ENCODE data around the gene LCOR. TPM values are rescaled to one million over a fixed set of nuclear protein-coding genes. Genes with fewer than 3 reads are reported as not detected.
A peak's percentile ranks its signal among the peaks of the same experiment; 100 is the strongest.

LCOR gene
- total and polyA plus RNA-seq, 2 of the 13 experiments (the other 11 are each of a cell fraction or from before 2014, with no cell fraction given) = 12.4 to 23.7 TPM

GRCh38 chr10:97003804-97004201 is 171.7 kb downstream of the LCOR start:
- H3K36me3 ChIP-seq (replicated peaks in 1 of 2; ENCODE audit: control insufficient read depth in 1 of 2, insufficient read depth in 2 of 2, low read length in 2 of 2) = no peaks in the 10 kb centered on the region
- ATAC-seq (no peak), DNase-seq (ENCODE audit: low spot score) (no peak), FAIRE-seq (no peak)
- intact Hi-C loops (cut with micrococcal nuclease; ENCODE audit: unreplicated experiment) = no loop called here
- in situ Hi-C loops (cut with HindIII; ENCODE audit: extremely low pct_ligation_motif_present, low pct_unique_long_range_greater_than_20kb) = no loop called here
- H2AFZ ChIP-seq (ENCODE audit: low read length) = no peak overlapping the region
- ChIA-PET CTCF (ENCODE audit: low intra/inter-chr PET ratio, low total read pairs) (no interaction called here), POLR2A (interaction anchor here (0.8 to 2.2 kb wide), 3 partner anchors 20 to 25 kb away, joined by 3 to 6 read pairs (median 3); no protein-coding TSS in a partner anchor)
- no peak overlapping the region for H3K4me3 ChIP-seq (replicated peaks in 1 of 3; ENCODE audit: insufficient read depth in 1 of 3, low read depth in 2 of 3, low read length in 3 of 3)
- no peaks in the 10 kb centered on the region; a peak in 1 of 5 replicates for H3K27me3 ChIP-seq (ENCODE audit: control insufficient read depth in 1 of 2, insufficient read depth in 2 of 2, low read length in 2 of 2)
- BruUV-seq (replicated peaks) = no TSS peak
- H3K4me2 ChIP-seq (ENCODE audit: low read depth, low read length) = no peak overlapping the region
- H3K9ac ChIP-seq (ENCODE audit: insufficient read depth, low read depth, low read length) = no peak overlapping the region
- no peaks in the 10 kb centered on the region for H4K20me1 ChIP-seq (ENCODE audit: insufficient read depth, low read length)
- H3K9me3 ChIP-seq (ENCODE audit: low read length) = peaks cover 12% of the 10 kb centered on the region
- no peak overlapping the region for H3K27ac ChIP-seq (ENCODE audit: extremely low read length, insufficient read depth, low read length)
- H3K4me1 ChIP-seq (ENCODE audit: insufficient read depth, low read length) = peaks cover 42% of the 10 kb centered on the region
- TF ChIP-seq ZNF713 (CRISPR knock-in tag; IDR thresholded peaks at IDR 0.05) = no peak
- TF ChIP-seq CSRNP2 (CRISPR knock-in tag; conservative IDR thresholded peaks at IDR 0.05; ENCODE audit: low read depth) = no peak
- TF ChIP-seq ZBTB33 (CRISPR knock-in tag; IDR thresholded peaks at IDR 0.05) = peak; percentile 78; the same call in 1 of the 2 replicates
- no peak for TF ChIP-seq ARNT (IDR thresholded peaks at IDR 0.05)
- 20% methylated on average over 2 of the region's 8 CpGs for WGBS (ENCODE audit: low lambda C conversion rate)
- H3K79me2 ChIP-seq (ENCODE audit: insufficient read depth, low read length) = no peaks in the 10 kb centered on the region

GRCh38 chr10:97004591-97004990 is 172.5 kb downstream of the LCOR start:
- Histone ChIP-seq H3K4me1 (ENCODE audit: insufficient read depth, low read length) (peaks cover 34% of the 10 kb centered on the region), H3K4me3 (replicated peaks in 1 of 3; ENCODE audit: insufficient read depth in 1 of 3, low read depth in 2 of 3, low read length in 3 of 3) (no peak overlapping the region), H2AFZ (ENCODE audit: low read length) (no peak overlapping the region), H3K9ac (ENCODE audit: insufficient read depth, low read depth, low read length) (no peak overlapping the region), H3K27me3 (ENCODE audit: control insufficient read depth in 1 of 2, insufficient read depth in 2 of 2, low read length in 2 of 2) (no peaks in the 10 kb centered on the region; a peak in 1 of 5 replicates), H3K4me2 (ENCODE audit: low read depth, low read length) (no peak overlapping the region), H3K9me3 (ENCODE audit: low read length) (peaks cover 12% of the 10 kb centered on the region), H3K36me3 (replicated peaks in 1 of 2; ENCODE audit: control insufficient read depth in 1 of 2, insufficient read depth in 2 of 2, low read length in 2 of 2) (no peaks in the 10 kb centered on the region), H3K27ac (ENCODE audit: extremely low read length, insufficient read depth, low read length) (no peak overlapping the region), H3K79me2 (ENCODE audit: insufficient read depth, low read length) (no peaks in the 10 kb centered on the region), H4K20me1 (ENCODE audit: insufficient read depth, low read length) (no peaks in the 10 kb centered on the region)
- TF ChIP-seq NFIC (IDR thresholded peaks at IDR 0.05; ENCODE audit: low read length) = no peak
- FAIRE-seq (no peak), ATAC-seq (no peak), DNase-seq (ENCODE audit: low spot score) (no peak)
- CTCF ChIA-PET (ENCODE audit: low intra/inter-chr PET ratio, low total read pairs) = no interaction called here
- POLR2A ChIA-PET = interaction anchor here (0.8 to 2.2 kb wide), 3 partner anchors 19 to 25 kb away, joined by 3 to 6 read pairs (median 3); no protein-coding TSS in a partner anchor
- intact Hi-C loops (cut with micrococcal nuclease; ENCODE audit: unreplicated experiment) = no loop called here
- no TSS peak for BruUV-seq (replicated peaks)
- 20% methylated on average over 3 of the region's 10 CpGs for WGBS (ENCODE audit: low lambda C conversion rate)
- in situ Hi-C loops (cut with HindIII; ENCODE audit: extremely low pct_ligation_motif_present, low pct_unique_long_range_greater_than_20kb) = no loop called here
